Neural crest cell (in vitro differentiated cells): ENCODE data around the gene MAPK11. TPM values are rescaled to one million over a fixed set of nuclear protein-coding genes. Genes with fewer than 3 reads are reported as not detected.
A peak's percentile ranks its signal among the peaks of the same experiment; 100 is the strongest.

ENCODE experiments used
- DNase-seq: peaks from one replicate; pipeline ENCODE4 v3.0.0; 2021; ENCODE audit warnings: low read depth, mixed read lengths, low spot score
- H3K27ac Mint-ChIP-seq: one replicate; pipeline ENCODE4 v1.8.0; 2021; ENCODE audit warnings: mild to moderate bottlenecking, mixed read lengths; ENCODE audit not compliant: unreplicated experiment
- H3K27me3 Mint-ChIP-seq: 2 replicates; pipeline ENCODE4 v1.8.0; 2021; ENCODE audit warnings: low read depth, mild to moderate bottlenecking, mixed read lengths
- H3K36me3 Mint-ChIP-seq: 2 replicates; pipeline ENCODE4 v1.8.0; 2021; ENCODE audit warnings: low read depth, mild to moderate bottlenecking, mixed read lengths
- H3K4me1 Mint-ChIP-seq: 2 replicates; pipeline ENCODE4 v1.8.0; 2021; ENCODE audit warnings: mixed read lengths
- H3K4me3 Mint-ChIP-seq: one replicate; pipeline ENCODE4 v1.8.0; 2021; ENCODE audit warnings: mild to moderate bottlenecking, mixed read lengths
- H3K9me3 Mint-ChIP-seq: 2 replicates; pipeline ENCODE4 v1.8.0; 2021; ENCODE audit warnings: mixed read lengths
- total RNA-seq: library from RNA; stranded (reverse); gene quantifications from 2 replicates; pipeline ENCODE4 v1.2.1, GENCODE V29; 2021
- TF ChIP-seq, protein P1 (sequence below): fragments of 200-600 bp; sonication (generic); conservative IDR thresholded peaks from 2 replicates; pipeline ENCODE4 v1.5.0; 2021; ENCODE audit warnings: antibody characterized with exemption, mild to moderate bottlenecking

The MAPK11 gene
- total RNA-seq, 1 donor from 2014 or later, result 16.3 TPM

DNA sequence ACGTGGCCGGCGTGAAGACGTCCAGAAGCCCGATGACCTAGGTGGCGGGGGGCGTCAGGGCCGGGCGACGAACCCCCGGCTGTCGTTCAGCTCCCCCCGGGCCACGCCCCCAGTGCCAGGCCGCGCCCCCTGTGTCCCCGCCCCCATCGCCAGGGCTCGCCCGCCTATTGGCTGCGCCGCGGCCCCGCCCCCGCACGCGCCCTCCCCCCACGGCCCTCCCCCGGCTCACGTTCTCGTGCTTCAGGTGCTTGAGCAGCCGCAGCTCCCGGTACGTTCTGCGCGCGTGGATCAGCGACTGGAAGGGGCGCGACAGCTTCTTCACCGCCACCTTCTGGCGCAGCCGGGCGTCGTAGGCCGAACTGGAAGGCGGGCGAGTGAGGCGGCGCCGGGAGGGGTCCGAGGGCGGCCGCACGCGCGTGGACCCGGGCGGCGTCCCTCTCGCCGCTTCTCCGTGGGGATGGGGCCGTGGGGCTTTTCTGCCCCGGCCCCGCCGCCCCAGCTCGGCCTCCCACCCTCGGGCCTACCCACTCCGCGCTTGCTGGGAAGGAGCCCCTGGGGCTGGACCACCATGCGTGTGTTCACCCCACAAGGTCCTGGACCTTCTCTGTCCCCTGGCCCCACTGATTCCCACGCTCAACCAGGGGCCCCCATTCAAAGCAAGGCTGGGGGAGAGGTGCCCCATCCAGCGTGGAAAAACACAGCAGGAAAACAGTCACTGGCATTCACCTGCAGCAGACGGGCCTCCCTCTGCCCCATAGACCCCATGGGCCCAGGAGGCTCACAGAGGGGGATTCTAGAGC, 2.4 kb downstream of the MAPK11 start:
- peaks cover 31% of the 10 kb centered on the region for H3K27me3 Mint-ChIP-seq
- peak overlapping the region; percentile 73 for H3K4me3 Mint-ChIP-seq

DNA sequence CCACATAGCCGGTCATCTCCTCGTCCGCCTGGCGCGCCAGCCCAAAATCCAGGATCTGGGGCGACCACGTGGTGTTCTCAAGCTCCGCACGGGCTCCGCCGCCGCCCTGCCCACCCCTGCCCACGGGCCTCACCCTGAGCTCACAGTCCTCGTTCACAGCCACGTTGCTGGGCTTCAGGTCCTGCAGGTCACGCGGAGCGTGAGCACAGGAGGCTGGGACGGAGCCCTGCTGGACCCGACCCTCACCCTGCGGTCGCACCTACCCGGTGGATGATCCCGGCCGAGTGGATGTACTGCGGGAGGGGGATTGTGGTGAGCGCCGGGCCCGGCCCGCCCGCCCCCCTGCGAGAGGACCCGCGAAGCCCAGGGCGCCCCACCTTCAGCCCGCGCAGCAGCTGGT, 3.2 kb downstream of the MAPK11 start:
- no peak overlapping the region for H3K4me3 Mint-ChIP-seq
- H3K36me3 Mint-ChIP-seq, result no peaks in the 10 kb centered on the region
- no peak overlapping the region for H3K27ac Mint-ChIP-seq
- H3K4me1 Mint-ChIP-seq, result peaks cover 8% of the 10 kb centered on the region
- peaks cover 26% of the 10 kb centered on the region for H3K27me3 Mint-ChIP-seq
- DNase-seq, result no peak
- TF ChIP-seq, protein P1, sequence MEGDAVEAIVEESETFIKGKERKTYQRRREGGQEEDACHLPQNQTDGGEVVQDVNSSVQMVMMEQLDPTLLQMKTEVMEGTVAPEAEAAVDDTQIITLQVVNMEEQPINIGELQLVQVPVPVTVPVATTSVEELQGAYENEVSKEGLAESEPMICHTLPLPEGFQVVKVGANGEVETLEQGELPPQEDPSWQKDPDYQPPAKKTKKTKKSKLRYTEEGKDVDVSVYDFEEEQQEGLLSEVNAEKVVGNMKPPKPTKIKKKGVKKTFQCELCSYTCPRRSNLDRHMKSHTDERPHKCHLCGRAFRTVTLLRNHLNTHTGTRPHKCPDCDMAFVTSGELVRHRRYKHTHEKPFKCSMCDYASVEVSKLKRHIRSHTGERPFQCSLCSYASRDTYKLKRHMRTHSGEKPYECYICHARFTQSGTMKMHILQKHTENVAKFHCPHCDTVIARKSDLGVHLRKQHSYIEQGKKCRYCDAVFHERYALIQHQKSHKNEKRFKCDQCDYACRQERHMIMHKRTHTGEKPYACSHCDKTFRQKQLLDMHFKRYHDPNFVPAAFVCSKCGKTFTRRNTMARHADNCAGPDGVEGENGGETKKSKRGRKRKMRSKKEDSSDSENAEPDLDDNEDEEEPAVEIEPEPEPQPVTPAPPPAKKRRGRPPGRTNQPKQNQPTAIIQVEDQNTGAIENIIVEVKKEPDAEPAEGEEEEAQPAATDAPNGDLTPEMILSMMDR, result no peak
- H3K9me3 Mint-ChIP-seq, result no peaks in the 10 kb centered on the region

More for the DNA sequence above, 2.4 kb downstream of the MAPK11 start:
- Mint-ChIP-seq H3K27ac (no peak overlapping the region), H3K9me3 (no peaks in the 10 kb centered on the region), H3K4me1 (peaks cover 3% of the 10 kb centered on the region), H3K36me3 (no peaks in the 10 kb centered on the region)
- TF ChIP-seq, protein P1, result peak; percentile 39
- no peak for DNase-seq

DNA sequence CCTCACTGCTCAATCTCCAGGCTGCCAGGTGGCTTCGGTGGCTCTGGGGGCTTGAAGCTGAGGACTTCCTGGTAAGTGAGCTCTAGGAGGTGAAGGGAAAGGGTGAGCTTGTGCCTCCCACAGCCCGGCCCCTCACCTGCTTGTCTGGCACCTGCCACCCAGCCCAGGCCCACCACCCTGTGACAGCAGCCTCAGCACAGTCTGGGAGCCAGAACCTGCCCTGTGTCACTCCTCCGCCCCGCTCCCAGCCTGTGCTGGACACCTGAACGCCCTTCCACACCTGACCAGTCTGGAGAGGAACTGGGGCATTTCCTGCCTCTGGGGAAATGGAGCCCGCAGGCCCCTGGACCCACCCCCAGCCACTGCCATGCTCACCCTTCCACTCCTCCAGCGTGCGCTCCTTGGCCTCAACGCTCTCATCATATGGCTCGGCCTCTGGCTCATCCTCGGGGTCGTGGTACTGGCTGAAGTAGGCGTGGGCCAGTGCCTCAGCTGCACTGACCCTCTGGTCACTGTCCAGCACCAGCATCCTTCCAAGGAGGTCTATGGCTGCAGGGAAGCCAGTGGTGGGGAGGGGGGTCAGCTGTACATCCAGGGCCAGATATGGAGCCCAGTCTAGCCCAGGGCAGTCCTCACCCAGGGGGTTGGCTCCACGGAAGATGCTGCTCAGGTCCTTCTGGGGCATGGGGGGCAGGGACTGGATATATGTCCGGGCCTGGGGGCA, 5.1 kb downstream of the MAPK11 start:
- H3K4me3 Mint-ChIP-seq, result peak overlapping the region; percentile 61
- H3K36me3 Mint-ChIP-seq, result no peaks in the 10 kb centered on the region
- no peak overlapping the region for H3K27ac Mint-ChIP-seq
- H3K9me3 Mint-ChIP-seq, result no peaks in the 10 kb centered on the region
- peaks cover 20% of the 10 kb centered on the region for H3K27me3 Mint-ChIP-seq
- H3K4me1 Mint-ChIP-seq, result peaks cover 5% of the 10 kb centered on the region
- DNase-seq, result no peak
- TF ChIP-seq, protein P1, result no peak

DNA sequence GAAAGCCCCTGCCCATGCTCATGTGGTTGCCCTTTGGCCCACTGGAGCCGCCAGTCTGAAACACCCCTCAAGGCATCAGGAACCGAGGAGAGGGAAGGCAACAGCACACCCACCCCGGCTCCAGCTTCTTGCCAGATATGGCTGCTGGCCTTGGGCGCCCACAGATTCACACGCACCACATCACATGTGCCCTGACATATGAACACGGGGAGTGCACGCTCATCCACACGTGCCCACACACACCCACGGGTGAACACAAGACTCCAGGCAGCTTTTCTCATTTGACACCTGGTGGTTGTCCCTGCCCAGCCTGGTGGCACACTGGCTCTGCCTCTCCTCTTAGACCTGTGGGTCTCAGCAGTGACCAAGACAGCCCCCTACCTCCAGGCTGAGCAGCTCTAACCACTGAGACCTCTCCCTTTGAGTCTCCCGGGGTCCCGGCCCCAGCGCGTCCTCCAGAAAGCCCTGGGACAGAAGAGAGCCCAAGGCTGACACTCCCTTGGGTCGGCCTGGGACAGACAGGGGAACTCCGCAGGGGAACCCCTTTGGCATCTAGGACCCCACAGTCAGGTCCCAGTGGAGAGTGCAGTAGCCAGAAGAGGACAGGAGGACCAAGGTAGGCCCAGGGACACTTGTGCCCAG, 6.0 kb downstream of the MAPK11 start:
- Mint-ChIP-seq H3K27me3 (peaks cover 16% of the 10 kb centered on the region), H3K9me3 (no peaks in the 10 kb centered on the region), H3K4me3 (peak overlapping the region; percentile 49), H3K36me3 (no peaks in the 10 kb centered on the region), H3K27ac (no peak overlapping the region), H3K4me1 (peaks cover 5% of the 10 kb centered on the region)
- no peak for DNase-seq
- TF ChIP-seq, protein P1, result no peak

DNA sequence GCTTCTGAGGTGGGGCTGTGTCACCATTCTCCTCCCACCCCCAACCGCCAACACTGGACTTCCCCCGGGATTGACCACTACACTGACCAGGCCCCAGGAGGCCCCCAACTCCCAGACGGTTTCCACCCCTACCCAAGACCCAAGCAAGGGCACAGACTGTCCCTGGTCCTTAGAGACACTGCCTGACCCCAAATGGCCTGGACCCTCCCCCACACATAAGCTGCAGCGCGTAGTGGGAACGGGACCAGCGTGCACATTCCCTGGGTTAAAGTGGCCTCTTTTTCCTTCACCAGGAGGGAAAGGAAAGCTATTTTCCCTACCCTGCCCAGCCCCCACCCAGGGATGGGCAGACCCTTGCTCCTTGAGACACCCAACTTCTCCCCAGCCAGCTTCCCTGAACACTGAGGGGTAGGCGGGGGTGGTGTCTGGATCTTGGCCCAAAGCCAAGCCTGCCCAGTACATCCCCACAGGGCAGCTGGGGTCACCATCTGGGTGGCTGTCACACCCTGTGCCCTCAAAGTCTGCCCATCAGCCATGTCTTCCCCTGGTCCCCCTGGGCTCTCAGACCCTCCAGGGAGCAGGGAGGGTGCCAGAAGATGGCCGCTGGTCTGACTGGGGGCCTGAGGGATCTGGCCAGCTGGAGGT, 7.1 kb downstream of the MAPK11 start:
- Mint-ChIP-seq H3K4me3 (no peak overlapping the region), H3K27ac (no peak overlapping the region), H3K27me3 (peaks cover 5% of the 10 kb centered on the region), H3K4me1 (peaks cover 5% of the 10 kb centered on the region), H3K9me3 (no peaks in the 10 kb centered on the region), H3K36me3 (no peaks in the 10 kb centered on the region)
- DNase-seq, result no peak
- TF ChIP-seq, protein P1, result no peak
